ENCODE measurements around the gene RGS19. TPM values are rescaled to one million over a fixed set of nuclear protein-coding genes. Genes with fewer than 3 reads are reported as not detected.

The RGS19 gene
- total RNA-seq, 1 donor from 2014 or later = 57.5 TPM

DNA sequence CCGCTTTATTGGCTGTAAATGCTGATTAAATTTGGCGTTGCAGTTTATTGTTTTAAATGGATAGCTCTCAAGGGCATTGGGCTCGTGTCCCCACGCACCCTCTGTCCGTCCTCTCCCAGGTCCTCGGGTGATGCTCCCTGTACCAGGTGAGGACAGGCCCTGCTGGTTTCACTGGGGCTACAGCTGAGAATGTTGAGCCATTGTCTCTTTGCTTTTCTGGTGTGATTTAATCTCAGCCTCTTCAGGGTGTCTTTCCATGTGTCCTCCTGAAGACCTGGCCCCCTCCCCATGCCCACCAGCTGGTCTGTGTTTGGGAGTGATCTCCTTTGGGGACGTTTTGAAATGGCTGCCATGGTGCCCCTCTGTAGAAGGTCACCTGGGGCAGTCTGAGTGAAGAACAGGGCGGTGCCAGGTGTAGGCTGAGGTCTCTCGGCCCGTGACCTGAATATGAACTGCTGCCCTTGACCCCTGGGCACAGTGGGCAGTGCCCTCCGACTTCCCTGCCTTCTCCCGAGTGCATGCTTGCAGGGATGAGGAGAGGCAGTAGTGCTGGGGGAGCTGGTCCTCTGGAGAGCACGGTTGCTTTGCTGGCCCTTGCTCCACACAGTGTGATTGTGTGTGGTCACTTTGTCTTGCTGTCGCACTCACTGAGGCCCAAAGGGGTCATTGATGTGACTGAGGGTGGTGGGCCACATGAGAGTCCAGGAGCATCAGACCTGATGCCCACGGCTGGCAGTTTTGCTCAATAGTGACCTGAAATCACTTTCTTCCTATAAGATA, 55.8 kb downstream of the RGS19 start:
- H3K27me3 ChIP-seq (ENCODE audit: low read depth) = no peaks in the 10 kb centered on the region
- no peak overlapping the region for H3K27ac ChIP-seq
- intact Hi-C loops (cut with DNase I) = no loop called here
- peaks cover 95% of the 10 kb centered on the region for H3K36me3 ChIP-seq
- H3K4me1 ChIP-seq = no peaks in the 10 kb centered on the region
- no peak for TF ChIP-seq CTCF (IDR thresholded peaks at IDR 0.05)
- no peak for ATAC-seq
- no peaks in the 10 kb centered on the region for H3K9me3 ChIP-seq
- DNase-seq = no peak
- H3K4me3 ChIP-seq = no peak overlapping the region

Small RNA genes lying within 50 kb of the gene (microRNA-seq; reads per million reads assigned to microRNA genes)
- gene MIR6813 (ENCODE audit: borderline number of aligned reads) = not detected

Other genes with a start within 250 kb of the RGS19 start
- gene ZBTB46, start 248.3 kb downstream of the RGS19 start, total RNA-seq = 9.9 TPM
- not detected for gene ABHD16B, start 218.0 kb downstream of the RGS19 start, total RNA-seq
- 76.9 TPM for gene TPD52L2, start 214.2 kb downstream of the RGS19 start, total RNA-seq
- 54.5 TPM for gene DNAJC5, start 184.4 kb downstream of the RGS19 start, total RNA-seq
- 31.5 TPM for gene UCKL1, start 123.1 kb downstream of the RGS19 start, total RNA-seq
- gene ZNF512B, start 109.6 kb downstream of the RGS19 start, total RNA-seq = 13.7 TPM
- 3.6 TPM for gene SAMD10, start 99.9 kb downstream of the RGS19 start, total RNA-seq
- gene PRPF6, start 98.4 kb downstream of the RGS19 start, total RNA-seq = 57.2 TPM
- gene C20orf204, start 43.3 kb downstream of the RGS19 start, total RNA-seq = 1.2 TPM
- gene SOX18, start 29.9 kb downstream of the RGS19 start, total RNA-seq = 48.3 TPM
- 38.8 TPM for gene TCEA2, start 16.3 kb downstream of the RGS19 start, total RNA-seq
- gene OPRL1, start 564 bp upstream of the RGS19 start, total RNA-seq = 2.6 TPM
- 0.97 TPM for gene LKAAEAR1, start 4.9 kb upstream of the RGS19 start, total RNA-seq
- not detected for gene NPBWR2, start 28.0 kb upstream of the RGS19 start, total RNA-seq
- gene MYT1, start 84.9 kb upstream of the RGS19 start, total RNA-seq = not detected
- 65.8 TPM for gene PCMTD2, start 176.2 kb upstream of the RGS19 start, total RNA-seq

All from lower lobe of right lung (tissue), 2 donors.